ENCODE results near the gene EID2B. TPM values are rescaled to one million over a fixed set of nuclear protein-coding genes. Genes with fewer than 3 reads are reported as not detected.

The EID2B gene
- total RNA-seq, 2 donors from 2014 or later = 2.3 to 2.4 TPM

DNA sequence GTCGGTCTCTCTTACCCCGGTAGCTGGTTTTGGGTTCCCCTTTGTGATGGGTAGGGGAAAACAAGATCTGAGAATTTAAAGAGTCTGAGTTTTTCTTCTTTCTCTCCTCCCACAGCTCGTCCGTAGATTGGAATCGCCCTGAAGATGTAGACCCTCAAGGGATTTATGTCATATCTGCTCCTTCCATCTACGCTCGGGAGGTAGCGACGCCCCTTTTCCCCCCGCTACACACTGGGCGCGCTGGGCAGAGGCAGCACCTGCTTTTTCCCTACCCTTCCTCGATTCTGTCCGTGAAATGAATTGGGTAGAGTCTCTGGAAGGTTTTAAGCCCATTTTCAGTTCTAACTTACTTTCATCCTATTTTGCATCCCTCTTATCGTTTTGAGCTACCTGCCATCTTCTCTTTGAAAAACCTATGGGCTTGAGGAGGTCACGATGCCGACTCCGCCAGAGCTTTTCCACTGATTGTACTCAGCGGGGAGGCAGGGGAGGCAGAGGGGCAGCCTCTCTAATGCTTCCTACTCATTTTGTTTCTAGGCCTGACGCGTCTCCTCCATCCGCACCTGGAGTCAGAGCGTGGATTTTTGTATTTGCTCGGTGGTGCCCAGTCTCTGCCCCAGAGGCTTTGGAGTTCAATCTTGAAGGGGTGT is 24.8 kb downstream of the EID2B start:
- no peak for DNase-seq
- intact Hi-C loops (cut with DNase I) = no loop called here

DNA sequence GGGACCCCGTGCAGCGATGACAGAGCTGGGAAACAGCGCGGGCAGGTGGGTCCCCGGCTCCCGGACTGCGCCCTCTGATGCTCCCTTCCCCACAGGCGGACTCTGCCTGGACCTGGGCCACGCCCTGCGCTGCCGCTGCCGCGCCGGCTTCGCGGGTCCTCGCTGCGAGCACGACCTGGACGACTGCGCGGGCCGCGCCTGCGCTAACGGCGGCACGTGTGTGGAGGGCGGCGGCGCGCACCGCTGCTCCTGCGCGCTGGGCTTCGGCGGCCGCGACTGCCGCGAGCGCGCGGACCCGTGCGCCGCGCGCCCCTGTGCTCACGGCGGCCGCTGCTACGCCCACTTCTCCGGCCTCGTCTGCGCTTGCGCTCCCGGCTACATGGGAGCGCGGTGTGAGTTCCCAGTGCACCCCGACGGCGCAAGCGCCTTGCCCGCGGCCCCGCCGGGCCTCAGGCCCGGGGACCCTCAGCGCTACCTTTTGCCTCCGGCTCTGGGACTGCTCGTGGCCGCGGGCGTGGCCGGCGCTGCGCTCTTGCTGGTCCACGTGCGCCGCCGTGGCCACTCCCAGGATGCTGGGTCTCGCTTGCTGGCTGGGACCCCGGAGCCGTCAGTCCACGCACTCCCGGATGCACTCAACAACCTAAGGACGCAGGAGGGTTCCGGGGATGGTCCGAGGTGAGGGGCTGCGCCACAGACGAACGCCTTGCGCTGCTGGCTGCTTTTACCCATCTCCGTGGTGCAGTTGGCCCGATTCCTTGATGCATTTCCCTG is 25.5 kb downstream of the EID2B start:
- ATAC-seq (peak; percentile 71 to 74), DNase-seq (peak; percentile 44)
- intact Hi-C loops (cut with DNase I) = no loop called here

More for the DNA sequence above, 24.8 kb downstream of the EID2B start:
- ATAC-seq = no peak

DNA sequence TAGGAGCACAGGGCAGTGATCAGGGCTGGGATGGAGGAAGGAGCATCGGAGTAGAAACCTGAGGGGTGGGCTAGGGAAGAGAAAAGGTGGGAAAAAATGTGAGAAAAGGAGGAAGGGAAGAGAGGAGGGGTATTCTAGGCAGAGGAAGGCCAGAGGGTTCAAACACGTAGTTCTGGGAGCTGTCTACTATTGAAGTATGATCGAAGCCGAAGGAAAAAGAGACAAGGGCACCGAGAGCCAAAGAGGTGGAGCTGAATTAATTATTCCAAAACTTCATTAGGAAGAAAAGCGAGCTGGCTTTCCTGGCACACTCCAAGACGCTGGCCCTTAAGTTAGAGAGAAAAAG is 26.1 kb downstream of the EID2B start:
- intact Hi-C loops (cut with DNase I) = no loop called here
- ATAC-seq (no peak), DNase-seq (no peak)

DNA sequence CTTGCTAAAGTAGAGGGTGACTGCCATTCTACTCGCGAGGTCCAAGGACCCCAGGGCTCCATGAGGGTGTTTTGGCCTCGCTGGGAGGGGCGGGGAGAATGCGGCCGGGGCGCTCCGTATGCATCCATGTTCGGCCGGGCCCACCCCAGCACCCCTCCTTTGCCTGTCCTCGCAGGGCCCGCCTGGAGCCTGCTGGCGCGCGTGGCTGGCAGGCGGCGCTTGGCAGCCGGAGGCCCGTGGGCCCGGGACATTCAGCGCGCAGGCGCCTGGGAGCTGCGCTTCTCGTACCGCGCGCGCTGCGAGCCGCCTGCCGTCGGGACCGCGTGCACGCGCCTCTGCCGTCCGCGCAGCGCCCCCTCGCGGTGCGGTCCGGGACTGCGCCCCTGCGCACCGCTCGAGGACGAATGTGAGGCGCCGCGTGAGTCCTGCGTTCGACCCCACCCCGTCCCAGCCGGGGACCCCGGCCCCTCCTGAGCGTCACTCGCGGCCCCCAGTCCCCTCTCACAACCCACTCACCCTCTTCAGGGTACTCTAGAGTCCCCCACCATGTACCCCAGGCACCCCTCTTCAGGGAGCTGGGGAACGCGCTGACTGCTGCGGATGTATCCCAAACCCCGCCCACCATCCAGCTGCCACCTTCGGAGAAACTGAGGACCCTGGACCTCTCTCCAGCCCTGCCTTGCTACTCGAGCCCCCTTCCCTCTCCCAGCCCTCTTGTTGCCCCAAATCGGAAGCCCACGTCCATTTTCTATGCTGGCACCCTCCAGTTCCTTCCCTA is 29.8 kb downstream of the EID2B start:
- ATAC-seq (peak; percentile 62 to 71), DNase-seq (peak; percentile 70)
- intact Hi-C loops (cut with DNase I) = no loop called here

DNA sequence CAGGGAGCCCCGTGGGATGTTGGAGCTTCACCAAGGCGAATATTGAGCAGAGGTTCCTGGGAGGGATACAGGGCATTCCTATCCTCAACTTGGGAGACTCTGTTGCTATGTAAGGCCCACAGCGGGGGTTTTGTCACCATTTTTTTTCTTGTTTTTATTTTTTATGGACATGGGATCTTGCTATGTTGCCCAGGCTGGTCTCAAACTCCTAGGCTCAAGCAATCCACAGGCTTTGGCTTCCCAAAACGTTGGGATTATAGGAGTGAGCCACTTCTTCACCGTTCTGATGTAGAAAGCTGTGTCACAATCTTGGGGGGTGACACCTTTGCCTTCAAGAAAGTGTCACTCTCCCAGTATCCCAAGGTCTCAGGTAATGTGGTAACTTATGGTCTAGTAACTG is 31.3 kb downstream of the EID2B start:
- intact Hi-C loops (cut with DNase I) = no loop called here
- DNase-seq = no peak
- ATAC-seq = no peak

DNA sequence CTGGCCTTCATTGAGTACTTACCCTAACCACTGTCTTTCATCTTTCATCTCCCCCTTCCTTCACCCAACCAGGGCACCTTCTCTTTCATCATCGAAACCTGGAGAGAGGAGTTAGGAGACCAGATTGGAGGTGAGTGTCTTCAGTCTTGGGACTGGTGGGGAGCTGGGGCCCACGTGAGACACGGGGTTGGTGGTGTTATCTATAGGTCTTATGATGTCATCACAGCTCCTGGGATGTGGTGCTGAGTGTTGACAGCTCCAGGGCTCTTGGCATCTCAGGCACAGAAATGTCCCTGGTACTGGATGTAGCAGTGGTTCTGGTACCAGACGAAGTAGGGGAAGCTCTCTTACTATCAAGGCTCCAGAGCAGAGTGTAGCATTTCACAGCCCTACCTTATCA is 32.1 kb downstream of the EID2B start:
- DNase-seq (no peak), ATAC-seq (no peak)
- intact Hi-C loops (cut with DNase I) = no loop called here

DNA sequence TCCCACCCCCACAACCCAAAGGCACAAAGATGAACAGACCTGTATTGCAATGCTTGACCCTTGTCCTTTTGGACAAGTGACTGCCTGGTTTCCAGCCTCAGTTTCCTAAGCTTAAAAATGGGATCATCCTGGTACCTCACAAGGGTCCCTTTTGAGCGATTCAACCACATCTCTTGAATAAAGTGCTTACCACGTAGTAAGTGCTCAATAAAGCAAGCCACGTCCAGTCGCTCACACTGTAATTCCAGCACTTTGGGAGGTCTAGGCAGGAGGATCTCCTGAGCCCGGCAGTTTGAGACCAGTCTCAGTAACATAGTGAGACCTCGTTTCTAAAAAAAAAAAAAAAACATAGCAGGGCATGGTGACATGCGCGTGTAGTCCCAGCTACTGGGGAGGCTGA is 32.7 kb downstream of the EID2B start:
- no peak for ATAC-seq
- DNase-seq = no peak
- intact Hi-C loops (cut with DNase I) = no loop called here

DNA sequence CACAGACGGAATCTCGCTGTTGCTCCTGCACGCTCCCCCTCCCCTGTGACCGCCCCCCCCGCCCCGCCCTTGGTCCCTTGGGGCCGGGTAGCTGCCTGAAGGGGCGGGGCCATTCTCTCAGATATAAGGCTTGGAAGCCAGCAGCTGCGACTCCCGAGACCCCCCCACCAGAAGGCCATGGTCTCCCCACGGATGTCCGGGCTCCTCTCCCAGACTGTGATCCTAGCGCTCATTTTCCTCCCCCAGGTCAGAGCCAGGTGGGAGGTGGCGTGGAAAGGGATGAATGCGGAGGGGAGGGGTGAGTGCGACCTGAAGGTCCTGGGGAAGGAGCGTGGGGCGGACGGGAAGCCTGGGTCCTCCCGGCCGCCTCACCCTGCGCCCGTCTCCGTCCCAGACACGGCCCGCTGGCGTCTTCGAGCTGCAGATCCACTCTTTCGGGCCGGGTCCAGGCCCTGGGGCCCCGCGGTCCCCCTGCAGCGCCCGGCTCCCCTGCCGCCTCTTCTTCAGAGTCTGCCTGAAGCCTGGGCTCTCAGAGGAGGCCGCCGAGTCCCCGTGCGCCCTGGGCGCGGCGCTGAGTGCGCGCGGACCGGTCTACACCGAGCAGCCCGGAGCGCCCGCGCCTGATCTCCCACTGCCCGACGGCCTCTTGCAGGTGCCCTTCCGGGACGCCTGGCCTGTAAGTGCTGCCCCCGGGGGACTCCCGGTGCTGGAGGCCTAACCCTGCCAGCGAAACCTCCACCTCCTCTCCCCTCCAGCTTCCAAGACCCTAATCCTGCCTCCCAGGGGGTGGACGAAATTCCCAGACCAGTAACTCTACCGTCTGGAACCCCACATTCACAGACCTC is 33.6 kb downstream of the EID2B start, which contains the start of gene DLL3:
Gene DLL3, plus strand, starts transcription at position 150 of the 845 bp plus-strand sequence. Its CDS starts 28 bp downstream, at position 178.
- DNase-seq = no peak
- ATAC-seq = no peak
- intact Hi-C loops (cut with DNase I) = no loop called here

DNA sequence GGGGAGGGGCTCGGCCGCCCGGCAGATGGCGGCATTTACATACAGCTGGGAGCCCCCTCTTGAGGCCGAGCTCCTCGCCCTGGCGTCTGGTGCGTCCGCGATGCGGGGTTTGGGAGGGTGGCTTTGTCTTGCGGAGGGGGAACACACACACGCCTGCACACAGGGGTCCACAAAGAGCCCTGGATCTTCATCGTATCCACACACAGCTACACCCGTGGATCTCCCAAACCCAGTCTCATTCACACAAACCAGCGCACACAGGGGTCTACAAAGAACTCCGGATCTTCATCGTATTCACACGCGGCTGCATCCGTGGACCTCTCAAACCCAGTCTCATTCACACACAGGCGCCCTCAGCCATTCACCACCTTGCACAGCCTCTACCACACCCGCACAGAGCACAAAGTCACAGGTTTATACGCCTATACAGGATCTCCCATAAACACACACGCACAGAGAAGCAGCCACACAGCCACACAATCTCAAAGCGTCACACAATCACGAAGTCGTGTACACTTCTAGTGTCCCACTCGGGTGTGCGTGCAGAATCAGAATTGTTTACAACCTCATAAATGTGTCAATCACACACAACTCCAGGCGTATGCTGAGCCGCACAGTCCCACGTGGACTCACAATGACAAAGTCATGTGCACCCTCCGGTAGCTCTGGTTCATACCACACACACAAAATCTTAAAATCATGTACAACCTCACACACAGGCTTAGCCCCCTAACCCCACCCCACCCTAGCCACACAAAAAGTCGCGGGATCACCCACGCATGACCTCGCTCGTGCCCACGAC is 34.5 kb downstream of the EID2B start:
- DNase-seq (no peak), ATAC-seq (peak in 1 of 2 donors; percentile 74)
- intact Hi-C loops (cut with DNase I) = no loop called here

DNA sequence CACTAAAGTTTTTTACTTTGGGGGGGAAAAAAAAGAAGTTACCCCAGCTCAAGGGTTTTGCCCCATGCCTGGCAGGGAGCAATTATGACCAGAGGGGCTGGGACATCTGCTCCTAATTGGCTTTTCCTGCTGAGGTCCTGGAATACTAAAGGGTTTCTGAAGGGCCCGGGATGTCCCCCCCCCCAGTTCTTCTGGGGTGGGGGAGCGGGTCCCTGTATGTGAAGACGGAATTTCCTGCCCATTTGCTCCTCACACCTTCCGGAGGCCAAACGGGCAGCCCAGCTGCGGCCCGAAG is 35.0 kb downstream of the EID2B start:
- intact Hi-C loops (cut with DNase I) = no loop called here
- ATAC-seq = no peak
- DNase-seq = no peak

DNA sequence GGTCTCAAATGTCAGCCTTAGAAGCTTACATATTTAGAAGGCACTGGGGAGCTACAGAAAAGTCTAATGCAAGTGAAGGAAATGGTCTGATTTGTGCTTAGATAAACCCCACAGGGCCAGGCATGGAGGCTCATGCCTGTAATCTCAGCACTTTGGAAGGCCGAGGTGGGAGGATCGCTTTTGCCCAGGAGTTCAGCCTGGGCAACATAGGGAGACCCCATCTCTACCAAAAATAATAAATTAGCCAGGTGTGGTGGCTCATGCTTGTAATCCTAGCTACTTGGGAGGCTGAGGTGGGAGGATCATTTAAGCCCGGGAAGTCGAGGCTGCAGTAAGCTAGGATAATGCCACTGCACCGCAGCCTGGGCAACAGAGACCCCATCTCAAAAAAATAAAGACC is 36.6 kb downstream of the EID2B start:
- intact Hi-C loops (cut with DNase I) = no loop called here
- DNase-seq = no peak

DNA sequence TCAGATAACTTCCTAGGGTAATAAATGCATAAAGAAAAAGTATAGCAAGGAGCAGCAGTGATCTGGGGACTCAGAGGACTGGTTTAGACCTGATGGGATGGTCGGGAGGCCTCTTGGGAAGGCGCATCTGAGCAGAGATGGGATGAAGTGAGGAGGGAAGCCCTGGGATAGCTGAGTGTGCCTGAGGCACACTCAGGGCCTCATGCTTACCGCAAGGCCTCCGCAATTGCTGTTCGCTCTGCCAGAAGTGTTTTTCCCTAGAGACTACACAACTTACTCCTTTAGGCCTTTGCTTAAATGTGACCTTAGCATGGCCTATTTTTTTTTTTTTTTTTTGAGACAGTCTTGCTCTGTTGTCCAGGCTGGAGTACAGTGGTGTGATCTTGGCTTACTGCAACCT is 38.0 kb downstream of the EID2B start:
- DNase-seq (no peak), ATAC-seq (no peak)
- intact Hi-C loops (cut with DNase I) = no loop called here

More for the DNA sequence above, 36.6 kb downstream of the EID2B start:
- ATAC-seq = no peak

DNA sequence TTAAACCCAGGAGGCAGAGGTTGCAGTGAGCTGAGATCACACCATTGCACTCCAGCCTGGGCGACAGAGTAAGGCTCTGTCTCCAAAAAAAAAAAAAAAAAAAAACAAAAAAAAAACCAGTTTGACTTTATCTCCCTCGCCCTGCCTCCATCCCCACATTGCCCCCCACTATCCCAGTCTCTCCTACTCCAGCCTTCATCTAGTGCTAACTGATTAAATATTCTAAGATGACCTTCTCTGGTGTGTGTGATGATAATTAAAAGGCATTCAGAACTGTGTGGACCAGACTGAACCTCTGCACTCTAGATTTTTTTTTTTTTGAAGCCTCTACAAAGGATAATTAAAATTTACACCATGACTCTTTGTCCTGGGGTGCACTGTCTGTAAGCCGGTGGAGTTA is 39.9 kb downstream of the EID2B start:
- ATAC-seq (no peak), DNase-seq (no peak)
- intact Hi-C loops (cut with DNase I) = no loop called here

DNA sequence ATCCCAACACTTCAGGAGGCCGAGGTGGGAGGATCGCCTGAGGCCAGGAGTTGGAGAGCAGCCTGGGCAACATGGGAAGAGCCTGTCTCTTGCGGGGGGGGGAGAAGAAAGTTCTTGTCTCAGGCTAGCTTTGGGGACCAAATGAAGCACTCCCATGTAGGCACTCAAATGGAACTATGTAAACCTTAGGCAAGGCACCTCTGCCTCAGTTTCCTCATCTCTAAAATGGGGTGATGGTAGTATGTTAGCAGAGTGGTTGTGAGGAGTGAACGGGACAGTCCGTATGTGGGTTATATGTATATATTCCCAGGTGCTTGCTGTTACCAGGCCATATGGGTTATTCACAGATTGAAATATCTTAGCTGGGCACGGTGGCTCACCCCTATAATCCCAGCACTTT is 40.4 kb downstream of the EID2B start:
- DNase-seq (no peak), ATAC-seq (no peak)
- intact Hi-C loops (cut with DNase I) = no loop called here

DNA sequence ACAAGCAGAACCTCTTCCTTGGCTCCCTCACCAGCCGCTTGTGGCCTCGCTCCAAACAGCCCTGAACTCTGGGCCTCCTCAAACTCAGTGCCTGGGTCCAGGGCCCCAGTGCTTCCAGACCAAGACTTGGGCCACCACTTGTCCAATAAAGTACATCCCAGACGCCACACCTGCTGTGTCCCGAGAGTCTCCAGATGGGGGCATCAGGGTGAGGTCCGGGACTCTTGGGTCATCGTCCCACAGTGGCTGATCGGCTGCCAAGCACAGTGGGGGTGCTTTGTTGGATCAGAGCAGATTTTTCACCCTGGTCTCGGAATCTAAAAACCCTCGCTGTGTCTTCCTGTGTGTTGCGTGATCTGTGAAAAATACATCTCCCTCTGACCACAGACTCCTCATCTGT is 42.9 kb downstream of the EID2B start:
- intact Hi-C loops (cut with DNase I) = loop anchor here in 1 of 2 donors (10.0 kb wide), 1 partner anchor 45 kb away; the partner anchor contains the start of gene EID2B
- DNase-seq = no peak
- ATAC-seq = no peak

DNA sequence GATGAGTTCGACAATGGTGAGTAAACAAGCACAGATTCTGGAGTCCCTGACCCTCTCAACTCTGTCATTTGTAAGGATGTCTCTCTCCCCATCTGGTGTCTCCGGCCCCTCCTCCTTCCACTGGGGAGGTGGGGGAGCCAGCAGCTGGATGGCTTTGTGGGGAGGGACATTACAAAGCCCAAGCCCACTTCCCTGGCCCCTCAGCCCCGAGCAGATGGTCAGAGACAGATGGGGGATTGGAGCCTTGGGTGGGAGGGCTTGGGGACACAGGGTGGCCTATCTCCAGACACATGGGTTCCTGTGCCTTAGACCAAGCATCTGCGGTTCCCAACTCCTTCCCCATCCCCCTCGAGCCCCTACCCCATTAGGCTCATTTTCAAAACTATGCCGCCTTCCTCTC is 49.5 kb downstream of the EID2B start:
- no peak for DNase-seq
- intact Hi-C loops (cut with DNase I) = loop anchor here in 1 of 2 donors (10.0 kb wide), 1 partner anchor 52 kb away; the partner anchor contains the start of gene EID2B

DNA sequence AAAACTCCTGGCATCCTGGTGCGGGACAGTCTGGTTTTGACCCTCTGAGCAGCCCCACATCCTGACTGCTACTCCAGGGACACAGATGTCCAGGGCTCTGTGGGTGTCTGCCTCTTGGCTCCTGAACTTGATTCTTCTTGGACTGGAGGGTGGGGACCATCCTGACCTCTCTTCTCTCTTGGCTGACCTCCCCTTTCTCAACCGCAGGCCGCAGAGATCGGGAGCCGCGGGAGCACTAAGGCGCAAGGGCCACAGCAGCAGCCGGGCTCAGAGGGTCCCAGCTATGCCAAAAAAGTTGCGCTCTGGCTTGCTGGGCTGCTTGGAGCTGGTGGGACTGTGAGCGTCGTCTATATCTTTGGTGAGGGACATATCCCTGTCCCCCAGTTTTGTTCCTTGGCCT is 51.0 kb downstream of the EID2B start:
- intact Hi-C loops (cut with DNase I) = loop anchor here in 1 of 2 donors (10.0 kb wide), 1 partner anchor 53 kb away; the partner anchor contains the start of gene EID2B
- no peak for ATAC-seq
- no peak for DNase-seq

More for the DNA sequence above, 49.5 kb downstream of the EID2B start:
- ATAC-seq = no peak

DNA sequence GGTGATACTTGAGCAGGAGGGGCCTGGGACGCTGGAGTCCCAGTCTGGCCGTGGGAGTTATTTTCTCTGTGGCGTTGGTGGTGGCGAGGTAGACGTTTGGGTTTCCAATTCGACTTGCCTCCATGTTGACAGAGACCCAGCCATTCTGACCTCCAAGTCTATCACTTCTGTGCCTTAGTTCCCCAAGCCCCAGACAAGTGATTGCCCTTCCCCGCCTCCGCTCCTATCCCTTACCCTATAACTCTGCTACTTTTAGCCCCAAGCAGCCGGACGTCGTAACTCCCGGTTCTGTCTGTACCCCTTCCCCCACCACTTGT is 51.5 kb downstream of the EID2B start:
- no peak for DNase-seq
- intact Hi-C loops (cut with DNase I) = loop anchor here in 1 of 2 donors (10.0 kb wide), 1 partner anchor 54 kb away; the partner anchor contains the start of gene EID2B
- ATAC-seq = no peak

All from left cardiac atrium (tissue), 4 donors.